ENCODE measurements around the gene GPR150. TPM values are rescaled to one million over a fixed set of nuclear protein-coding genes. Genes with fewer than 3 reads are reported as not detected.

GPR150 gene
- total RNA-seq, 4 donors from 2014 or later: 0.25 to 1.6 (median 0.56) TPM

GRCh38 chr5:95649274-95649673 is 29.4 kb downstream of the GPR150 start:
- intact Hi-C loops (cut with DNase I; ENCODE audit: low total_unique reads): no loop called here
- H3K4me3 ChIP-seq (ENCODE audit: low read depth, poor library complexity, severe bottlenecking): no peak overlapping the region
- no peak for DNase-seq (ENCODE audit: low spot score in 2 of 2)
- TF ChIP-seq CTCF (IDR thresholded peaks at IDR 0.05) (no peak), POLR2A (IDR thresholded peaks at IDR 0.05) (no peak)

GRCh38 chr5:95649842-95650620 is 30.1 kb downstream of the GPR150 start:
- DNase-seq (ENCODE audit: low spot score in 2 of 2): no peak
- TF ChIP-seq CTCF (IDR thresholded peaks at IDR 0.05) (no peak), POLR2A (IDR thresholded peaks at IDR 0.05) (no peak)
- no peak overlapping the region for H3K4me3 ChIP-seq (ENCODE audit: low read depth, poor library complexity, severe bottlenecking)
- intact Hi-C loops (cut with DNase I; ENCODE audit: low total_unique reads): no loop called here

GRCh38 chr5:95652849-95653248 is 33.0 kb downstream of the GPR150 start:
- WGBS, 2 donors: 90 to 97% methylated on average over 1 of the region's 1 CpG
- no peak for DNase-seq (ENCODE audit: low spot score in 2 of 2)
- intact Hi-C loops (cut with DNase I; ENCODE audit: low total_unique reads): no loop called here
- no peak overlapping the region for H3K4me3 ChIP-seq (ENCODE audit: low read depth, poor library complexity, severe bottlenecking)
- TF ChIP-seq POLR2A (IDR thresholded peaks at IDR 0.05) (no peak), CTCF (IDR thresholded peaks at IDR 0.05) (no peak)

- DNase-seq (ENCODE audit: low spot score in 2 of 2): no peak
- intact Hi-C loops (cut with DNase I; ENCODE audit: low total_unique reads): no loop called here
- WGBS, 2 donors: 94 to 96% methylated on average over 3 of the region's 3 CpGs
- TF ChIP-seq POLR2A (IDR thresholded peaks at IDR 0.05): no peak
- H3K4me3 ChIP-seq (ENCODE audit: low read depth, poor library complexity, severe bottlenecking): no peak overlapping the region
Observed at GRCh38 chr5:95654196-95654595, 34.3 kb downstream of the GPR150 start.

DNA sequence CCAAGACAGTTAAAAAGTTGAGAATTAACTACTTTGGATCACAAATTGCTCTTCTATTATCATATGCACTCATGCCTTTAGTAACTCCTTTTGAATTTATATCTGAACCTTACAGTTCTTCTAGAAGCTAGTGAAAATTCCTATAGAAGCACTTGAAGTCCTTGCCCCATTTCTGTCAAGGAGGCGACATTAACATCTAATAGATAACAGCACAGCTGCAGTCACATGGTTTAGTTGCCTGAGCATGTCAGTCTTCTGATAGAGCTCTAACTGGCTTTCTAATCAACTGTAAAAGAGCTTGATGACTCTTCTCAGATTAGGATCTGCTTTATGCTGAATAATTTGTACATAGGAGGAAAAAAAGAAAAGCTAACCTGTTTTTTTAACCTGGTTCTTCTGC is 35.7 kb downstream of the GPR150 start:
- intact Hi-C loops (cut with DNase I; ENCODE audit: low total_unique reads): loop anchor here (5.0 kb wide), 1 partner anchor 192 kb away; no protein-coding TSS in a partner anchor
- 46 to 52% methylated on average over 1 of the region's 1 CpG for WGBS, 2 donors
- no peak overlapping the region for H3K4me3 ChIP-seq (ENCODE audit: low read depth, poor library complexity, severe bottlenecking)
- TF ChIP-seq CTCF (IDR thresholded peaks at IDR 0.05): no peak
- TF ChIP-seq POLR2A (IDR thresholded peaks at IDR 0.05): no peak
- no peak for DNase-seq (ENCODE audit: low spot score in 2 of 2)

GRCh38 chr5:95660060-95660459 is 40.2 kb downstream of the GPR150 start:
- TF ChIP-seq CTCF (IDR thresholded peaks at IDR 0.05) (no peak), POLR2A (IDR thresholded peaks at IDR 0.05) (no peak)
- intact Hi-C loops (cut with DNase I; ENCODE audit: low total_unique reads): no loop called here
- 90 to 93% methylated on average over 2 of the region's 2 CpGs for WGBS, 2 donors
- no peak for DNase-seq (ENCODE audit: low spot score in 2 of 2)
- H3K4me3 ChIP-seq (ENCODE audit: low read depth, poor library complexity, severe bottlenecking): no peak overlapping the region
